ENCODE data around the gene NSFL1C.

GRCh38 chr20:1424336-1424735 is 42.3 kb downstream of the NSFL1C start:
- no peak for TF ChIP-seq GATA2 (IDR thresholded peaks at IDR 0.05; ENCODE audit: low read depth, low read length)
- no peak for TF ChIP-seq GATA3 (IDR thresholded peaks at IDR 0.05; ENCODE audit: low read depth, low read length)
